ENCODE results near the gene GPR183. TPM values are rescaled to one million over a fixed set of nuclear protein-coding genes. Genes with fewer than 3 reads are reported as not detected.

The GPR183 gene
- total RNA-seq, 1 donor from 2014 or later: not detected

- no peaks in the 10 kb centered on the region for H3K27me3 Mint-ChIP-seq
- no peaks in the 10 kb centered on the region for H3K9me3 Mint-ChIP-seq (ENCODE audit: low read depth)
- H3K36me3 Mint-ChIP-seq (ENCODE audit: insufficient read depth): peaks cover 5% of the 10 kb centered on the region
- peaks cover 8% of the 10 kb centered on the region for H3K4me1 Mint-ChIP-seq (ENCODE audit: low read depth)
- H3K27ac Mint-ChIP-seq: no peak overlapping the region
- DNase-seq (ENCODE audit: low spot score, unreplicated experiment): no peak
- TF ChIP-seq CTCF (IDR thresholded peaks at IDR 0.05; ENCODE audit: unreplicated experiment): no peak
- H3K4me3 Mint-ChIP-seq (ENCODE audit: low read depth): no peak overlapping the region
Measured at GRCh38 chr13:99299256-99299919, 7.8 kb downstream of the GPR183 start.

GRCh38 chr13:99298056-99298455 lies 9.1 kb downstream of the GPR183 start:
- Mint-ChIP-seq H3K27me3 (no peaks in the 10 kb centered on the region), H3K9me3 (ENCODE audit: low read depth) (no peaks in the 10 kb centered on the region), H3K4me1 (ENCODE audit: low read depth) (peaks cover 6% of the 10 kb centered on the region), H3K4me3 (ENCODE audit: low read depth) (no peak overlapping the region), H3K27ac (no peak overlapping the region), H3K36me3 (ENCODE audit: insufficient read depth) (no peaks in the 10 kb centered on the region)
- DNase-seq (ENCODE audit: low spot score, unreplicated experiment): no peak
- no peak for TF ChIP-seq CTCF (IDR thresholded peaks at IDR 0.05; ENCODE audit: unreplicated experiment)

GRCh38 chr13:99297331-99297730 lies 9.9 kb downstream of the GPR183 start:
- no peak for TF ChIP-seq CTCF (IDR thresholded peaks at IDR 0.05; ENCODE audit: unreplicated experiment)
- DNase-seq (ENCODE audit: low spot score, unreplicated experiment): no peak
- Mint-ChIP-seq H3K27me3 (no peaks in the 10 kb centered on the region), H3K4me1 (ENCODE audit: low read depth) (peaks cover 4% of the 10 kb centered on the region), H3K4me3 (ENCODE audit: low read depth) (no peak overlapping the region), H3K27ac (no peak overlapping the region), H3K36me3 (ENCODE audit: insufficient read depth) (no peaks in the 10 kb centered on the region), H3K9me3 (ENCODE audit: low read depth) (no peaks in the 10 kb centered on the region)

- H3K27ac Mint-ChIP-seq: no peak overlapping the region
- TF ChIP-seq CTCF (IDR thresholded peaks at IDR 0.05; ENCODE audit: unreplicated experiment): no peak
- H3K36me3 Mint-ChIP-seq (ENCODE audit: insufficient read depth): no peaks in the 10 kb centered on the region
- DNase-seq (ENCODE audit: low spot score, unreplicated experiment): no peak
- no peaks in the 10 kb centered on the region for H3K9me3 Mint-ChIP-seq (ENCODE audit: low read depth)
- H3K4me1 Mint-ChIP-seq (ENCODE audit: low read depth): no peaks in the 10 kb centered on the region
- H3K27me3 Mint-ChIP-seq: no peaks in the 10 kb centered on the region
- H3K4me3 Mint-ChIP-seq (ENCODE audit: low read depth): no peak overlapping the region
Measured at GRCh38 chr13:99296398-99296797, 10.8 kb downstream of the GPR183 start.

- H3K36me3 Mint-ChIP-seq (ENCODE audit: insufficient read depth): peaks cover 1% of the 10 kb centered on the region
- no peak for TF ChIP-seq CTCF (IDR thresholded peaks at IDR 0.05; ENCODE audit: unreplicated experiment)
- no peak overlapping the region for H3K4me3 Mint-ChIP-seq (ENCODE audit: low read depth)
- H3K27me3 Mint-ChIP-seq: no peaks in the 10 kb centered on the region
- no peaks in the 10 kb centered on the region for H3K4me1 Mint-ChIP-seq (ENCODE audit: low read depth)
- H3K9me3 Mint-ChIP-seq (ENCODE audit: low read depth): no peaks in the 10 kb centered on the region
- H3K27ac Mint-ChIP-seq: no peak overlapping the region
- DNase-seq (ENCODE audit: low spot score, unreplicated experiment): no peak
Measured at GRCh38 chr13:99295488-99296252, 11.5 kb downstream of the GPR183 start.

Measured in progenitor cell of endocrine pancreas (in vitro differentiated cells).